DMS53 treated with DMSO at 0.1 percent for 48 hours (cell line): ENCODE measurements around the gene TRIP10.

Source experiments
- DNase-seq: peaks from one replicate; lab custom pipeline; 2025; ENCODE audit not compliant: unreplicated experiment; lab: John Stamatoyannopoulos, UW

Gene TRIP10

GRCh38 chr19:6711605-6712004, 27.9 kb upstream of the TRIP10 start:
- DNase-seq, result no peak

- no peak for DNase-seq
Observed at GRCh38 chr19:6712231-6712630, 27.2 kb upstream of the TRIP10 start.

- no peak for DNase-seq
Observed at GRCh38 chr19:6712692-6713670, 26.5 kb upstream of the TRIP10 start.

GRCh38 chr19:6713773-6714692, 25.4 kb upstream of the TRIP10 start:
- DNase-seq, result no peak

- DNase-seq, result no peak
Observed at GRCh38 chr19:6714749-6715555, 24.5 kb upstream of the TRIP10 start.

- DNase-seq, result no peak
Observed at GRCh38 chr19:6716610-6716970, 22.9 kb upstream of the TRIP10 start.

- no peak for DNase-seq
Observed at GRCh38 chr19:6717036-6717435, 22.4 kb upstream of the TRIP10 start.

GRCh38 chr19:6717441-6717971, 22.0 kb upstream of the TRIP10 start:
- DNase-seq, result no peak

GRCh38 chr19:6718111-6718740, 21.3 kb upstream of the TRIP10 start:
- DNase-seq, result no peak

- no peak for DNase-seq
Observed at GRCh38 chr19:6718741-6719539, 20.5 kb upstream of the TRIP10 start.

- no peak for DNase-seq
Observed at GRCh38 chr19:6719540-6719861, 20.0 kb upstream of the TRIP10 start.

GRCh38 chr19:6719992-6720368, 19.5 kb upstream of the TRIP10 start:
- DNase-seq, result no peak

GRCh38 chr19:6720369-6721137, 18.9 kb upstream of the TRIP10 start, which contains the start of gene C3:
Gene C3 (minus strand): TSS chr19:6720650. CDS start chr19:6720589, 61 bp downstream.
- DNase-seq, result no peak

- DNase-seq, result no peak
Observed at GRCh38 chr19:6721138-6721474, 18.4 kb upstream of the TRIP10 start.

GRCh38 chr19:6721773-6722172, 17.7 kb upstream of the TRIP10 start:
- no peak for DNase-seq

- DNase-seq, result no peak
Observed at GRCh38 chr19:6723108-6723618, 16.3 kb upstream of the TRIP10 start.

- DNase-seq, result no peak
Observed at GRCh38 chr19:6723738-6724137, 15.7 kb upstream of the TRIP10 start.

GRCh38 chr19:6724631-6725492, 14.6 kb upstream of the TRIP10 start:
- DNase-seq, result no peak
